HL-60 (cell line): Measurements from ENCODE around the gene SARNP.

ENCODE experiments used
- DNase-seq, 2 experiments: peaks; one replicate each; pipeline ENCODE4 v3.0.0-alpha.2; 2010 to 2020; ENCODE audit warnings: low read depth in 1 of 2, low spot score in 1 of 2
- H3K27ac ChIP-seq: fragments of 250-450 bp; sonication (Bioruptor Pico); replicated peaks from 2 replicates; pipeline ENCODE4 v1.5.1; 2020; ENCODE audit warnings: mild to moderate bottlenecking, moderate library complexity
- H3K27me3 ChIP-seq: fragments of 250-450 bp; sonication (Bioruptor Pico); 2 replicates; pipeline ENCODE4 v1.5.1; 2021; ENCODE audit warnings: mild to moderate bottlenecking, moderate library complexity; ENCODE audit not compliant: insufficient read depth, poor library complexity, severe bottlenecking
- H3K4me3 ChIP-seq: replicated peaks from 2 replicates; pipeline ENCODE4 v1.5.1; 2011; ENCODE audit warnings: mild to moderate bottlenecking, control low read depth, low read length; ENCODE audit not compliant: insufficient read depth
- GABPA ChIP-seq: IDR thresholded peaks from 2 replicates; pipeline ENCODE4 v1.6.1; 2012; ENCODE audit warnings: low read depth
- POLR2AphosphoS5 ChIP-seq: IDR thresholded peaks from 2 replicates; pipeline ENCODE4 v1.6.1; 2012; ENCODE audit warnings: low read depth
- REST ChIP-seq: IDR thresholded peaks from 2 replicates; pipeline ENCODE4 v1.6.1; 2012; ENCODE audit warnings: low read depth; ENCODE audit not compliant: insufficient replicate concordance
- SPI1 ChIP-seq: IDR thresholded peaks from 2 replicates; pipeline ENCODE4 v1.6.1; 2012; ENCODE audit warnings: low read depth, mild to moderate bottlenecking, borderline replicate concordance
- TF ChIP-seq, protein P1 (sequence below): IDR thresholded peaks from one replicate; pipeline ENCODE4 v1.5.1; 2011; ENCODE audit warnings: low read length, control low read depth, inconsistent platforms; ENCODE audit not compliant: insufficient read depth

The SARNP gene

DNA sequence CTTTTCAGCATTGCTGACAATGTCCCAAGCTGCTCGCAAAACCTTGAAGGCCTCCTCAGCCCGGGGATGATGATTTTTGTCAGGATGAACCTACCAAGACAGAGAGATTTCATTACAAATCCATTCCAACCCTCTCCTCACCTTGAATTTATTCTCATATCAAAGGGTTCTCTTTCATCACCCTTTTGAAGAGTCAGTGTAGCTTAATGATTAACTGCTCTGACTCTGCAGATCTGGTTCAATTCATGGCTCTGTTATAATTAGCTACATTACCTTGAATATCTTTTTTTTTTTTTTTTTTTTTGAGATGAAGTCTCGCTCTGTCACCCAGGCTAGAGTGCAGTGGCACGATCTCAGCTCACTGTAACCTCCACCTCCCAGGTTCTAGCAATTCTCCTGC, 5.9 kb upstream of the SARNP start:
- no peak for DNase-seq
- no peak overlapping the region for H3K27ac ChIP-seq
- TF ChIP-seq SPI1 = no peak
- no peak for TF ChIP-seq REST
- TF ChIP-seq, protein P1, sequence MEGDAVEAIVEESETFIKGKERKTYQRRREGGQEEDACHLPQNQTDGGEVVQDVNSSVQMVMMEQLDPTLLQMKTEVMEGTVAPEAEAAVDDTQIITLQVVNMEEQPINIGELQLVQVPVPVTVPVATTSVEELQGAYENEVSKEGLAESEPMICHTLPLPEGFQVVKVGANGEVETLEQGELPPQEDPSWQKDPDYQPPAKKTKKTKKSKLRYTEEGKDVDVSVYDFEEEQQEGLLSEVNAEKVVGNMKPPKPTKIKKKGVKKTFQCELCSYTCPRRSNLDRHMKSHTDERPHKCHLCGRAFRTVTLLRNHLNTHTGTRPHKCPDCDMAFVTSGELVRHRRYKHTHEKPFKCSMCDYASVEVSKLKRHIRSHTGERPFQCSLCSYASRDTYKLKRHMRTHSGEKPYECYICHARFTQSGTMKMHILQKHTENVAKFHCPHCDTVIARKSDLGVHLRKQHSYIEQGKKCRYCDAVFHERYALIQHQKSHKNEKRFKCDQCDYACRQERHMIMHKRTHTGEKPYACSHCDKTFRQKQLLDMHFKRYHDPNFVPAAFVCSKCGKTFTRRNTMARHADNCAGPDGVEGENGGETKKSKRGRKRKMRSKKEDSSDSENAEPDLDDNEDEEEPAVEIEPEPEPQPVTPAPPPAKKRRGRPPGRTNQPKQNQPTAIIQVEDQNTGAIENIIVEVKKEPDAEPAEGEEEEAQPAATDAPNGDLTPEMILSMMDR = no peak
- no peak for TF ChIP-seq GABPA
- TF ChIP-seq POLR2AphosphoS5 = no peak
- no peak overlapping the region for H3K4me3 ChIP-seq
- no peaks in the 10 kb centered on the region for H3K27me3 ChIP-seq

- TF ChIP-seq GABPA (no peak), SPI1 (no peak), REST (no peak), POLR2AphosphoS5 (no peak)
- TF ChIP-seq, protein P1 = no peak
- no peak overlapping the region for H3K27ac ChIP-seq
- DNase-seq = no peak
- H3K27me3 ChIP-seq = no peaks in the 10 kb centered on the region
- no peak overlapping the region for H3K4me3 ChIP-seq
Measured at GRCh38 chr12:55822228-55822627, 4.7 kb upstream of the SARNP start.

DNA sequence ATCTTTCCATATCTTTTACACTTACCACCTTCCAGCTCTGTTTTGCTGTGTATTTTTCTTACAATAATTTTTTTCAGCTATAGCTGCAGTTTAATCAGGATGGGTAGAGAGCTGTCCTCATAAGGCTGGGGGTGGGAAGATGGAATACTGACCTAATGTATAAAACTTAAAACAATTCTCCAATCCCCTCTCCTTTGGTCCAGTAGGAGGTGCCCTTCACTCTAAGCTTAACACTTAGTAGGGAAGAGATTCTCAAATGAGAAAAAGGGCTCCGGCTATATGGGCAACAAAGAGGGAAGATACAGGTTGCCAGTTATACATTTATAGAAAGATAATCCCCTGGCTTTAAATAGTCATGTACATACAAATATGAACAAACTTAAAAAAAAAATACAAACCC, 3.2 kb upstream of the SARNP start:
- DNase-seq = no peak
- Histone ChIP-seq H3K4me3 (no peak overlapping the region), H3K27ac (no peak overlapping the region), H3K27me3 (no peaks in the 10 kb centered on the region)
- TF ChIP-seq, protein P1 = no peak
- TF ChIP-seq GABPA (no peak), POLR2AphosphoS5 (no peak), SPI1 (no peak)

- Histone ChIP-seq H3K27me3 (no peaks in the 10 kb centered on the region), H3K27ac (no peak overlapping the region), H3K4me3 (no peak overlapping the region; the same call in 1 of the 2 replicates)
- TF ChIP-seq GABPA (no peak), SPI1 (no peak), REST (no peak), POLR2AphosphoS5 (no peak)
- TF ChIP-seq, protein P1 = no peak
- no peak for DNase-seq
Measured at GRCh38 chr12:55818886-55819285, 1.4 kb upstream of the SARNP start.
